ENCODE measurements around the gene FLOT1. TPM values are rescaled to one million over a fixed set of nuclear protein-coding genes. Genes with fewer than 3 reads are reported as not detected.

The FLOT1 gene
- total and polyA plus RNA-seq, 2 of the 13 experiments (the other 11 are each of a cell fraction or from before 2014, with no cell fraction given): 82.3 to 130 TPM

GRCh38 chr6:30744054-30744805 lies 1.7 kb upstream of the FLOT1 start, which contains the start of gene IER3 (continued):
- TF ChIP-seq JDP2 (CRISPR knock-in tag; IDR thresholded peaks at IDR 0.05; ENCODE audit: borderline replicate concordance) (no peak; the same call in 1 of the 2 replicates), TARDBP (CRISPR knock-in tag; IDR thresholded peaks at IDR 0.05) (peak; percentile 4; the same call in 1 of the 2 replicates), ZNF138 (CRISPR knock-in tag; IDR thresholded peaks at IDR 0.05; ENCODE audit: low read depth) (peak; percentile 89; the same call in 1 of the 2 replicates), ZNF382 (CRISPR knock-in tag; IDR thresholded peaks at IDR 0.05; ENCODE audit: borderline replicate concordance) (no peak), MYC (CRISPR knock-in tag; IDR thresholded peaks at IDR 0.05; ENCODE audit: borderline replicate concordance) (peak; percentile 60; the same call in 1 of the 2 replicates), ZNF546 (CRISPR knock-in tag; conservative IDR thresholded peaks at IDR 0.05) (no peak), CHCHD3 (CRISPR knock-in tag; IDR thresholded peaks at IDR 0.05) (no peak), BATF2 (CRISPR knock-in tag; IDR thresholded peaks at IDR 0.05) (peak; percentile 72; the same call in 1 of the 2 replicates), SRY (CRISPR knock-in tag; IDR thresholded peaks at IDR 0.05) (peak; percentile 89), AGO2 (optimal IDR thresholded peaks at IDR 0.05; ENCODE audit: low read depth, low read length) (peak; percentile 100), MXI1 (IDR thresholded peaks at IDR 0.05; ENCODE audit: borderline replicate concordance, low read depth, low read length) (peak; percentile 81; the same call in 1 of the 3 replicates), WIZ (CRISPR knock-in tag; IDR thresholded peaks at IDR 0.05) (no peak; the same call in 1 of the 2 replicates), FOSL2 (CRISPR knock-in tag; IDR thresholded peaks at IDR 0.05) (peak; percentile 58), NCOR1 (IDR thresholded peaks at IDR 0.05; ENCODE audit: borderline replicate concordance, low read length) (0 out of 2 replicates have a peak, but pooled peaks have one; percentile 38), GMEB1 (CRISPR knock-in tag; IDR thresholded peaks at IDR 0.05; ENCODE audit: borderline replicate concordance) (peak; percentile 32; the same call in 1 of the 2 replicates), ZNF256 (CRISPR knock-in tag; conservative IDR thresholded peaks at IDR 0.05) (no peak; the same call in 1 of the 2 replicates), ARID4A (CRISPR knock-in tag; IDR thresholded peaks at IDR 0.05; ENCODE audit: borderline replicate concordance) (peak; percentile 80; the same call in 1 of the 2 replicates)
